GM21423 (cell line): ENCODE results near the gene ASH1L.
"Not testable (repeated sequence)": the region's sequence is repeated elsewhere in the genome, so short reads cannot be mapped to it uniquely, and the experiment has no call there.

Source experiments
- ATAC-seq: cut with Tn5 transposase; IDR thresholded peaks from one replicate; pipeline ENCODE4 v1.9.1; 2021; ENCODE audit warnings: mild to moderate bottlenecking, moderate library complexity; ENCODE audit not compliant: unreplicated experiment

ASH1L gene

DNA sequence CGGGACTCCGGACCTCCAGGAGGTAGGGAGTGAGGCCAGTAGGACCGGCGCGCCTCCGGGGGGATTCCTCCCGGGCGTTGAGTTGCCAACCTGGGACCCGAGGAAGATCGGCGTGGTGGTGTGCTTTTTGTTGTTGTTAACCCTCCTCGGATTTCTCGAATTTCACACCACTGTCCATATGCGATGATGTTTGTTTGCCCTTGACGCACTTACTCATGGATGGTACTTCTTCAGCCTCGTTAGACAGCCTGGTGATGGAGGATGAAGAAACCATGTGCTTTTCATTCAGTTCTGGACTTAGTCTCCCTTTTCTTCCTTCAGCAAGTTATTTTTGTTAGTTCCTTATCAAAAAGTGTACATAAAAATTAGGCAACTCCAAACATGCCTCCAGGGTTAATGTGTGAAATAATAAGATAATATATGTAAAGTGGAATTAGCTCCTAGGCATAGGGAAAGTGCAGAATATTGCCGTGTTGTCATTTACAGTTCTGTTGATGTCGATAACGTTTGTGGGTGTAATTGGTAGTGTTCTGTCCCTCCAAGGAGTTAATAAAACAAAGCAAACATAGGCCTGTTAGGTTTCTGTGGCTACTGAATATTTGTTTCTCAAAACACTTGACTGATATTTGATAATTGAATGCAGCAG is 897 bp upstream of the ASH1L start:
- ATAC-seq: not testable (repeated sequence)

DNA sequence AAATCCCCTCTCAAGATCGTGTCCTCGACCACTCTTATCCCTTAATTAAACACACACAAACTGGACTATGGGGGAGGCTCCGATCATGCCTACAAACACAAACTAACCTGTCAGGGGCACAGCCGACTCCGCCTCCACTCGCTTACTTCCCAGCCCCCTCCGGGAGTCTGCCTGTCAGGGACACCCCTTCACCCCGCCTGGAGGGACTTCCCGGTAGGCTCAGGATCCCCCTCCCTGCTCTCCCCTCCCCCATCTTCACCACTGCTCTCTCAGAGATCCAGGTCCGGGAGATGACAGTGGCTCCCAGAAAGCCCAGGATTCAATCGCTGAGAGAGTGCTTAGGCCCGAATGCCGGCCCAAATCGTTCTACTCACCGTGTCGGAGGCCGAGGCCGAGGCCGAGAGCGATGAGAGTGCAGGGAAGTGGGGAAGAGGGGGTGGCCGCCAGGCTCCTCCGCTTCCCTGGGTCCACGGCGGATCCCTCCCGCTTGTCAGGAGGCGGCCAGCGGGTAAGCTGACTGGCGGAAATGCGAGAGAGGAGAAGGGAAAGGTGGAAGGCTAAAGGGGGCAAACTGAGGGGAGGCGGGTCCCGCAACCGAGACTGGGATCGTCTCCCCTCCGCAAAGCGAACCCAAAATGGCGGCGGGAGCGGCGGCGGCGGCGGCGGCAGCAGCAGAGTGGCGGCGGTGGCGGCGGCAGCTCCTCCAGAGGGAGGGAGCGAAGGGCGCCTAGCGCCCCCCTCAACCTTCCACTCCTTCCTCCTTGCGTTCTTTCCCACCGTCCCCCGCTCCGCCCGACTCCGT is 623 bp downstream of the ASH1L start:
- ATAC-seq: peak; percentile 18

DNA sequence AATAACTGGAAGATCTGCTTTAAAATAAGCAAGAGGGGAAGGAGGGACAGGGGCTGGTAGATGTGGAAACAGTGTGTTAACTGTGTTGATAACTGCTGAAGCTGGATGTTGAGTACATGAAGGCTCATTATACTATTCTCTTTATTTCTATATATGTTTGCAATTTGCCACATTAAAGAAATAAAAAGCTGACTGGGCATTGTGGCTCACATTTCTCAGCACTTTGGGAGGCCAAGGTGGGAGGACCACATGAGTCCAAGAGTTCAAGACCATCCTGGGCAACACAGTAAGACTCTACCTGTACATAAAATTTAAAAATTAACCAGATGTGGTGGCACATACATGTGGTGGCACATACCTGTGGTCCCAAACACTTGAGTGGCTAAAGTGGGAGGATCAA is 6.7 kb downstream of the ASH1L start:
- ATAC-seq: no peak

DNA sequence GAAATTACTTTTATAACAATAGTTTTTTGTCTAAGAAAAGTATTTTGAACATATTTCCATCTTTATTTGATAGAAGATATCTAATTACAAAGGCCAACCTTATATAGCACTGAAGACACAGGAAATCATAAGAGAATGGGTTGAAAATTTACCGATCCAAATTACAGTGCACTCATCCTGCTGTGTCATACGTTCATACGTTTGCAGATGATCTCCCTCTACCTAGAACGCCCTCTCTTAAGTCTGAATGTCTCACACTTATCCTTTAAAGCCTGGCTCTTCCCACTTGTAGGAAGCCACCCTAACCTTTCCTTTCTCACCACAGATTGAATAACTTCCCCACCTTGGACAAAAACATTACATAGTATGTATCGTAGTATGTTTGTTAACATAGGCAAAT is 9.3 kb downstream of the ASH1L start:
- ATAC-seq: no peak

DNA sequence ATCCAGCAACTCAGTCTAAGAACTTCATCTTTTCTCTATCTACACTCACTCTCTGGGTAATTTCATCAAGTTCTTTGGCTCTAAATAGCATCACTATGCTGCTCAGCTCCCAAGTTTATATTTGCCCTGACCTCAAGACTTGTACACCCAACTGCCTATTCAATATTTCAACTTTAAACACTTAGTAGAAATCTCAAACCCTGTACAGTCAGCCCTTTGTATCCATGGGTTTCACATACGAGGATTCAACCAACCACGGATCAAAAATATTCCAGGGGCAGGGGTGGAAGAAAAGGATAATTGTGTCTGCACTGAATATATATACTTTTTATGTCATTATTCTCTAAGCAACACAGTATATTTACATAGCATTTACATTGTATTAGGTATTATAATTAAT is 13.9 kb downstream of the ASH1L start:
- no peak for ATAC-seq

DNA sequence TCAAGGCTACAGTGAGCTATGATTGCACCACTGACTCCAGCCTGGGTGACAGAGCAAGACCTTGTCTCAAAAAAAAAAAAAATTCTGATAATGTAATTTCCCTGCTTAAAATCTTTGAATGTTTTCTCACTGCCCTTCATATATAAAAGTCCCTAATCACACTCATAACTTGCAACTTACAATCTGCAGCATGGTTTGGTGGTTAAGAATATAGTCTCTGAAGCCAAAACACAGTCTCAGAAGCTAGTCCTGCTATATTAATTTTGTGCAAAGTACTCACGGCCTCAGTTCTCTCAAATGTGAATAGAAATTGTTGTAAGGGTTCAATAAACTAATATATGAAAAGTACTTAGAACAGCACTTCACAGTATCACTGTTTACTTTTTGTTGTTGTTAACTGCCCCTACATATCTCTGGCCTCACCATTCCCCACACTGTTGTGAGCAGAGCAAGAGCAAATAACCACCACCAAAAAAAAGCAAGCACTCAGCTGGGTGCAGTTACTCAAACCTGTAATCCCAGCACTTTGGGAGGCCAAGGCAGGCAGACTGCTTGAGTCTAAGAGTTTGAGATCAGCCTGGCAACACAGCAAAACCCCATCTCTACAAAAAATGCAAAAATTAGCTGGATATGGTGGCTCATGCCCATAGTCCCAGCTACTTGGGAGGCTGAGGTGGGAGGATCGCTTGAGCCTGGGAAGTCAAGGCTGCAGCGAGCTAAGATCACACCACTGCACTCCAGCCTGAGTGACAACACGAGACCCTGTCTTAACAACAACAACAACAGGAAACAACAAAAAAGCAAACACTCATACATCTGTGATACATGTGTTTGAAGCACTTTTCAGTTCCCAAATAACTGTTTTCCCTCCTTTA is 22.4 kb downstream of the ASH1L start:
- no peak for ATAC-seq

DNA sequence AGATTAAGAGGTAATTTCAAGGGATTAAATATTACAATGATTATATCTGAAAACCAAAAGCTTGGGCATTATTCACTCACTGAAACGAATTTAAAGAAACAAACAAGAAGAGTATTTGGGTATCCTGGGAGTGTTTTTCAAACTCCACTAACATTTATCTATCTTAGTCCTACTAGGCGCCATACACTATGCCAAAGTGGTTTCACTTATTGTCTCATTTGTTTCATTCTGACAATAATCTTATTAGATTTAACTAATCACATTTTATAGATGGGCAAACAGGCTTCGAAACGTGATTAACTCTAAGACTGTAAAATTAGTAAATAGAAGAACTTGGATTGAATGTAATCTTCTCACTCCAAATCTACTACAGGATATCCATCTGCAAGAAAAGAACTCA is 25.4 kb downstream of the ASH1L start:
- ATAC-seq: no peak

DNA sequence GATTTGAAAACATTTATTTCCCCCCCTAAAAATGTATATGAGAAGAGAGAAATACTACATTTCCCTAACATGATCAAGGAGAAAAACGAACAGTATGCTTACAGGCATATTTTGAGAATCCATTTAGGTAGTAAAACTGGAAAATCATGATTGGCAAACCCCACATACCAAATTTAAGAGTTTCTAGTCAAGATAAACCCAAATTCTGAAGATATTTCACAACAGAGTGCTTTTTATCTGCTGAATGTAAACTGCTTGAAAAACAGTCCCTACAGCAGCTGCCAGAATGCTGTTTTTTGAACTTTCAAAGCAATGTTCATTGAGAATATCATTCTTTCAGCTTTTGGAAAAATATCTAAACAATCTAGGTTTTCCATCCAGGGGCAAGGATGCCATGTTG is 31.0 kb downstream of the ASH1L start:
- ATAC-seq: no peak

DNA sequence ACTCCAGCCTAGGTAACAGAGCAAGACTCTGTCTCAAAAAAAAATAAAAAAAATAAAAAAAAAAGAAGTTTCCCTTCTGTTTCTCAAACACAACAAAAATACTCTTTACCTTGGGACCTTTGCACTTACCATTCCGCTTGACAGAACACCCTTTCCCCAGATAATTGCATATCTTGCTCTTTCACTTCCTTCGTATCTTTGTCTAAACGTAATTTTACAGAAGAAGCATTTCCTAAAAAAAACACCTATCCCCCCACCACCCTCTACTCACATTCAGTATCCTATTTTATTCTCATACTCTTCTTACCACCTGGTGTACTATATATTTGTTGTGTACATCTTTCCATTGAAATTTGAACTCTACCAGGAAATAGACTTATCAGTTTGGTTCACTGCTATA is 32.7 kb downstream of the ASH1L start:
- ATAC-seq: no peak

DNA sequence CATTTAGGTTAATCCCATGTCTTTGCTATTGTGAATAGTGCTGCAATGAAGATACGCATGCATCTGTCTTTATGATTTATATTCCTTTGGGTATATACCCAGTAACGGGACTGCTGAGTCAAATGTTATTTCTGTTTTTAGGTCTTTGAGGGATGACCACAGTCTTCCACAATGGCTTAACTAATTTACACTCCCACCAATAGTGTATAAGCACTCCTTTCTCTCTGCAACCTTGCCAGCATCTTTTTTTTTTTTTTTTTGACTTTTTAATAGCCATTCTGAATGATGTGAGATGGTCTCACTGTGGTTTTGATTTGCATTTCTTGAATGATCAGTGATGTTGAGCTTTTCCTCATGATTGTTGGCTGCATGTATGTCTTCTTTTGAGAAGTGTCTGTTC is 33.5 kb downstream of the ASH1L start:
- ATAC-seq: no peak

DNA sequence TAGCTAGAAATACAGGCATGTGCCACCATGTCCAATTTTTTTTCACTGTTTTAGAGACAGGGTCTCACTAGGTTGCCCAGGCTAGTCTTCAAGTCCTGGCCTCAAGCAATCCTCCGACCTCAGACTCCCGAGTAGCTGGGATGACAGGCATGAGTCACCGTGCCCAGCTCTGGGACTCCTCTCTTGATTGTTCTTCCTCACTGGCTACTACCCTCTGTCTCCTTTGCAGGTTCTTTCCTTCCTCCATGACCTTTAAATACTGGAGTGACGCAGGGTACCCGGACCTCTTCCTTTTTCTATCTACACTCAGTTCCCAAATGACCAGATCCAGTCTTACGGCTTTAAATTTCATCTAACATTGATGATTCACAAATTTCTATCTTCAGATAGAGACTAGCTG is 34.9 kb downstream of the ASH1L start:
- ATAC-seq: no peak

DNA sequence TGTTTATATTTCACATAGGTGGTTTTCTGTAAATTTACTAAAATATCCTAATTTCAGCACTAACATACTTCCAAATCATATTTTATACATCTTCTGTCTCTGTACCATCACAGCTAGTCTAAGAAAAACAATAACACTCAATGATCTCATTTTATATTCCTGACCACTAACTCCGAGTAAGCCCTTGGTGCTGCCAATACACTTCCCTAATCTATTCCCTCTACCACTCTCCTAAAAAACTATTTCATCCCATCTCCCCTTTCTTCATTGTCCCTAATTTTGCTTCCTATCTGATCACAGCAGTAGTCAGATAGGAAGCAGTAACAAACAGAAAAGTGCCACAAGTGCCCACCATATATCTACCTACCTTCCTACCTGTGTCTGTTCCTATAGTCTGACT is 36.2 kb downstream of the ASH1L start:
- ATAC-seq: no peak

DNA sequence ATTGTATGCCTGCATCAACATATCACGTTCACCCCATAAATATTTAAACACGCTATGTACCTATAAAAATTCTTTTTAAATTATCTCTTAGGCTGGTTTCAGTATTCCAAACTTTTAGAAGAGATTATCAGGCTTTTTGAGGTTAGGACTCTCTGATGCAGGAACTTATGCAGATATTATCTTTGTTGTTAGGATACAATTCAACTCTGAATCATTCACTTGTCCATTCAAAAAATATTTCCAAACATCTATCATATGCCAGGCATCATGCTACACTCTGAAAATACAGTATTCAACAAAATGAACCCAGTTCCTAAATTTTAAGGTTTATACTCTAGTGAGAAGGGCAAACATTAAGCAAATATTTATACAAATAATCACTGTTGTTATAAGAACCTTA is 40.5 kb downstream of the ASH1L start:
- ATAC-seq: no peak

DNA sequence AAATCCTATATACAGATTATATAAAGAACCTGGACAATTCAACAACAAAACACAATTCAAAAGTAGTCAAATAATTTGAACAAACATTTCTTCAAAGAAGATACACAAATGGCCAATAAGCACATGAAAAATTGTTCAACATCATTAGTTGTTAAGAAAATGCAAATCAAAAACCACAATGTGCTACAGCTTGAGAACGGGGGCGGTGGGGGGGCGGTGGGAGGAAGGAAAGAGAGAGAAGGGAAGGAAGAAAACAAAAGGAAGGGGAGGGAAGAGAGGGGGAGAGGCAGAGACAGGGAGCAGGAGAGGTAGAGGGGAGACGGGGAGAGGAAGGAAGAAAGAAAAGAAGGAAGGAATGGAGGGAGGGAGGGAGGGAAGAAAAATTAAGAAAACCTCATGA is 44.1 kb downstream of the ASH1L start:
- no peak for ATAC-seq

DNA sequence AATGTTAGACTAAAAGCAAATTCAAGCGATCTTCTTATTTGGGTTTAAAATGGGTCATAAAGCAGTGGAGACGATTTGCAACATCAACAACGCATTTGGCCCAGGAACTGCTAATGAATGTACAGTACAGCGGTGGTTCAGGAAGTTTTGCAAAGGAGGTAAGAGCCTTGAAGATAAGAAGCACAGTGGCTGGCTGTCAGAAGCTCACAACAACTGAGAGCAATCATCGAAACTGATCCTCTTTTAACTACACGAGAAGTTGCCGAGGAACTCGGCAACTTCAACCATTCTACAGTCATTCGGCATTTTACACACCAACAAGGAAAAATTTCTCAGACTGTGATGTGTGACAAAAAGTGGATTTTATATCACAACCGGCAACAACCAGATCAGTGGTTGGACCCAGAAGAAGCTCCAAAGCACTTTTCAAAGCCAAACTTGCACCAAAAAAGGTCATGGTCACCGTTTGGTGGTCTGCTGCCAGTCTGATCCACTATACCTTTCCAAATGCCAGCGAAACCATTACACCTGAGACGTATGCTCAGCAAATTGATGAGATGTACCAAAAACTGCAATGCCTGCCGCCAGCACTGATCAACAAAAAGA is 47.9 kb downstream of the ASH1L start:
- no peak for ATAC-seq

DNA sequence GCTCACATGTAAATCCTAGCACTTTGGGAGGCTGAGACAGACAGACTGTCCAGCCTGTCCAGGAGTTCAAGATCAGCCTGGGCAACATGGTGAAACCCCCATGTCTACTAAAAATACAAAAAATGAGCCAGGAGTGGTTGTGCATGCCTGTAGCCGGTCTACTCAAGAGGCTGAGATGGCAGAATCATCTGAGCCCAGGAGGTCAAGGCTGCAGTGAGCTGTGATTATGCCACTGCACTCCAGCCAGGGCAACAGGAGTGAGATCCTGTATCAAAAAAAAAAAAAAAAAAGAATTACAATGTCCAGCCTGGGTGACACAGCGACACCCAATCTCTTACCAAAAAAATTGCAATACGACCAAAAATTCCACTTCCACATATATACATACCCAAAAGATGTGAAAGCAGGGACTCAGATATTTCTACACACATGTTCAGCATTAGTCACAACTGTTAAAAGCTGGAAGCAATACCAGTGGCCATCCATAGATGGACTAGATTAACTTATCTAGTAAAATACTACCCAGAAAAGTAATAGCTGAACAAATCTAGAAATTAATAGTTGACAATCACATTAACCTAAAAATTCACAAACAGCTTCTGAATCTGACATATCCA is 49.2 kb downstream of the ASH1L start:
- ATAC-seq: no peak

DNA sequence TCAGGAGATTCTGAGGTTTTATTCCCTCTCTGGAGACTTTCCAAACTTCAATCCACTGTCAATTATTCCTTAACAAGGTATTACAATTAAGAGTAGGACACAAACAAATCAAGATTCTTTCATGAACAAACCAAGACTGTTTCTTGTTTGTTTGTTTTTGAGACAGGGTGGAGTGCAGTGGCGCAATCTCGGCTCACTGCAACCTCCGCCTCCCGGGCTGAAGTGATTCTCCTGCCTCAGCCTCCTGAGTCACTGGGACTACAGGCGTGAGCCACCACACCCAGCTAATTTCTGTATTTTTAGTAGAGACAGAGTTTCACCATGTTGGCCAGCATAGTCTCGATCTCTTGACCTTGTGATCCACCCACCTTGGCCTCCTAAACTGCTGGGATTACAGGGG is 51.2 kb downstream of the ASH1L start:
- ATAC-seq: not testable (repeated sequence)

DNA sequence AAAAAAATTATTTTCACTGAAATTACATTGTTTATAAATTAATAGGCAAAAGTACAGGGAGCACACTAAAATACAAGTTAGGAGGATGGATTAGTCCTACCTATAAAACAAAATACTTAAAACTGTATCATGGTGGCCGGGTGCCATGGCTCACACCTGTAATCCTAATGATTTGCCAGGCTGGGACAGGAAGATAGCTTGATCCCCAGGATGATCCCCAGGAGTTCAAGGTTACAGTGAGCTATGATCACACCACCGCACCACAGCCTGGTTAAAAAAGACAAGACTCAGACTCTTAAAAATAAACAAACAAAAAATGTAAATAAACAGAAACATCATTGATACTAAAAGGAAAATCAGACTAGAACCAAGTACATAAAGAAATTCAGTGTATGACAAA is 53.5 kb downstream of the ASH1L start:
- ATAC-seq: no peak

DNA sequence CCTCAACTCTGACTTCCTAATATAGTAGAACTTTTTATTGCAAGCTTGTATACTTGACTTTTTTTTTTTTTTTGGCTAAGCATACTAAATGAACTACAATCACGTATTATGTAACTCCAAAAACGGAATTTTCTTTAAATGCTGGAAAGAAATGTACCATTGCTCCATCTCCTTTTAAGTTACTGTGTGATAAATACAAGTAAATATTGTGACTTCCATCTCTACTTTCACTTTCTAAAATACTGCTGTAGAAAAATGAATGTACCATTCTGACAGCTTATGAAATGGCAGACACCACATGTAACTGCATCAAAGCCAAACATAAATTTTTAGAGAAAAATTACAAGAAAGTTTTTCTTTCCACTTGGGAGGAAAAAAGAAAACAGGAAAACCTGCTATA is 54.7 kb downstream of the ASH1L start:
- ATAC-seq: no peak

DNA sequence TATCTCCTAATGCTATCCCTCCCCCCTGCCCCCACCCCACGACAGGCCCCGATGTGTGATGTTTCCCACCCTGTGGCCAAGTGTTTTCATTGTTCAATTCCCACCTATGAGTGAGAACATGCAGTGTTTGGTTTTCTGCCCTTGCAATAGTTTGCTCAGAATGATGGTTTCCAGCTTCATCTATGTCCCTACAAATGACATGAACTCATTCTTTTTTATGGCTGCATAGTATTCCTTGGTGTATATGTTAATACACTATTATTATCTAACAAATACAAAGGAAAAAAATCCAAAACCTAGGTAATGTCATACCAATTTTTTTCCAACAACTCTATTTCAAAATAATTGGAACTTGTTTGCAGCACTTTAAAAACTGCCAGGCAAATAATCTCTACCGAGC is 56.6 kb downstream of the ASH1L start:
- ATAC-seq: not testable (repeated sequence)

DNA sequence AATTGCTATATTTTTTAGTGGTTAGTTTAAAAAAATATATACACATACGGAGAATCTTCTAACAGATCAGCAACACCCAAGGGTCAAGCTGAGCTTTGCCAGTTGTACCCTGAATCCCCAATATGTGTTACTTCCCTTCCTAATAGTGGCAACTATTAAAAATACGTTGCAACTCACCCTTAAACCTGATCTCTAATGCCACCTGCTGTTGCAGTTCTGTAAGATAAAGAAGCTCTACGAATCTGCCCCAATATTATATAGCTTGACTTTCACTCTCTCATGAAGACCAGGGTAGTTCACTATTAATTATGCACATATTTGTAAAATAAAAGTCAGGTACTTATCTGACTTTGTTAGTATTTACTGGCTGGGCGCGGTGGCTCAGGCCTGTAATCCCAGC is 58.4 kb downstream of the ASH1L start:
- no peak for ATAC-seq
